Vagina (tissue), 2 donors: ENCODE measurements around the gene EHMT1. TPM values are rescaled to one million over a fixed set of nuclear protein-coding genes. Genes with fewer than 3 reads are reported as not detected.
A peak's percentile ranks its signal among the peaks of the same experiment; 100 is the strongest.

Source experiments
- DNase-seq, 2 donors: peaks; one replicate each; pipeline ENCODE4 v3.0.0-alpha.2; 2017; ENCODE audit errors: extremely low spot score in 2 of 2
- H3K27ac ChIP-seq: fragments of 200-600 bp; sonication (generic); one replicate; pipeline ENCODE4 v1.5.1; 2019
- H3K27me3 ChIP-seq: fragments of 200-600 bp; sonication (generic); one replicate; pipeline ENCODE4 v1.5.1; 2019
- H3K36me3 ChIP-seq, 2 donors: fragments of 200-600 bp; sonication (generic); one replicate each; pipeline ENCODE4 v1.5.1; 2017 to 2019
- H3K4me1 ChIP-seq: fragments of 200-600 bp; sonication (generic); one replicate; pipeline ENCODE4 v1.5.1; 2019
- H3K4me3 ChIP-seq, 2 donors: fragments of 200-600 bp; sonication (generic); 1 replicate in 1 of 2; 2 replicates in 1 of 2; pipeline ENCODE4 v1.5.1; 2016 to 2019
- H3K9me3 ChIP-seq: fragments of 200-600 bp; sonication (generic); one replicate; pipeline ENCODE4 v1.5.1; 2019
- POLR2A ChIP-seq, 2 donors: fragments of 450-650 bp; IDR thresholded peaks; one replicate each; pipeline ENCODE4 v1.6.1; 2017; ENCODE audit warnings: antibody characterized with exemption in 2 of 2, mild to moderate bottlenecking in 2 of 2, moderate library complexity in 2 of 2
- POLR2AphosphoS5 ChIP-seq, 2 donors: sonication (generic); formaldehyde crosslinking; IDR thresholded peaks; one replicate each; pipeline ENCODE4 v1.9.0; 2017; ENCODE audit warnings: antibody characterized with exemption in 2 of 2, mild to moderate bottlenecking in 2 of 2, low read depth in 1 of 2; ENCODE audit not compliant: insufficient read depth in 1 of 2
- intact Hi-C: fragments of 100-400 bp; cut with DNase I; formaldehyde crosslinking; loops from one replicate; pipeline ENCODE4 v1.15.1; 2023
- total RNA-seq: library from RNA; depleted of rRNA; stranded (reverse); fragments of >200 nt; gene quantifications from one replicate; pipeline ENCODE4 v1.2.3, GENCODE V29; 2016
- TF ChIP-seq, protein P1 (sequence below), 3 experiments: fragments of 450-650 bp in 2 of 3; fragments of 200-600 bp in 1 of 3; sonication (generic) in 1 of 3; IDR thresholded peaks; one replicate each; pipeline ENCODE4 v1.5.1; 2017 to 2019; ENCODE audit warnings: antibody characterized with exemption in 3 of 3, mild to moderate bottlenecking in 2 of 3, moderate library complexity in 2 of 3

Gene EHMT1
- total RNA-seq, 1 donor from 2014 or later = 65.8 TPM

GRCh38 chr9:137781906-137782585, 163.2 kb downstream of the EHMT1 start:
- H3K27me3 ChIP-seq = no peaks in the 10 kb centered on the region
- H3K4me3 ChIP-seq = no peak overlapping the region
- intact Hi-C loops = no loop called here
- no peaks in the 10 kb centered on the region for H3K4me1 ChIP-seq
- H3K9me3 ChIP-seq = no peaks in the 10 kb centered on the region
- no peak overlapping the region for H3K27ac ChIP-seq
- peaks cover 0 to 63% of the 10 kb centered on the region in 2 donors for H3K36me3 ChIP-seq
- TF ChIP-seq POLR2AphosphoS5 (IDR thresholded peaks at IDR 0.05; ENCODE audit: insufficient read depth in 1 of 2, low read depth in 1 of 2) (no peak), POLR2A (IDR thresholded peaks at IDR 0.05) (no peak)
- TF ChIP-seq, protein P1, sequence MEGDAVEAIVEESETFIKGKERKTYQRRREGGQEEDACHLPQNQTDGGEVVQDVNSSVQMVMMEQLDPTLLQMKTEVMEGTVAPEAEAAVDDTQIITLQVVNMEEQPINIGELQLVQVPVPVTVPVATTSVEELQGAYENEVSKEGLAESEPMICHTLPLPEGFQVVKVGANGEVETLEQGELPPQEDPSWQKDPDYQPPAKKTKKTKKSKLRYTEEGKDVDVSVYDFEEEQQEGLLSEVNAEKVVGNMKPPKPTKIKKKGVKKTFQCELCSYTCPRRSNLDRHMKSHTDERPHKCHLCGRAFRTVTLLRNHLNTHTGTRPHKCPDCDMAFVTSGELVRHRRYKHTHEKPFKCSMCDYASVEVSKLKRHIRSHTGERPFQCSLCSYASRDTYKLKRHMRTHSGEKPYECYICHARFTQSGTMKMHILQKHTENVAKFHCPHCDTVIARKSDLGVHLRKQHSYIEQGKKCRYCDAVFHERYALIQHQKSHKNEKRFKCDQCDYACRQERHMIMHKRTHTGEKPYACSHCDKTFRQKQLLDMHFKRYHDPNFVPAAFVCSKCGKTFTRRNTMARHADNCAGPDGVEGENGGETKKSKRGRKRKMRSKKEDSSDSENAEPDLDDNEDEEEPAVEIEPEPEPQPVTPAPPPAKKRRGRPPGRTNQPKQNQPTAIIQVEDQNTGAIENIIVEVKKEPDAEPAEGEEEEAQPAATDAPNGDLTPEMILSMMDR (IDR thresholded peaks at IDR 0.05) = no peak
- DNase-seq = no peak

- no peaks in the 10 kb centered on the region for H3K9me3 ChIP-seq
- no peak overlapping the region for H3K4me3 ChIP-seq
- no peaks in the 10 kb centered on the region for H3K27me3 ChIP-seq
- intact Hi-C loops = no loop called here
- H3K4me1 ChIP-seq = no peaks in the 10 kb centered on the region
- no peak overlapping the region for H3K27ac ChIP-seq
- peaks cover 0 to 64% of the 10 kb centered on the region in 2 donors for H3K36me3 ChIP-seq
- no peak for DNase-seq
- TF ChIP-seq POLR2AphosphoS5 (IDR thresholded peaks at IDR 0.05; ENCODE audit: insufficient read depth in 1 of 2, low read depth in 1 of 2) = no peak
- no peak for TF ChIP-seq POLR2A (IDR thresholded peaks at IDR 0.05)
- TF ChIP-seq, protein P1 (IDR thresholded peaks at IDR 0.05) = no peak
Measured at GRCh38 chr9:137783521-137783920, 164.7 kb downstream of the EHMT1 start.

DNA sequence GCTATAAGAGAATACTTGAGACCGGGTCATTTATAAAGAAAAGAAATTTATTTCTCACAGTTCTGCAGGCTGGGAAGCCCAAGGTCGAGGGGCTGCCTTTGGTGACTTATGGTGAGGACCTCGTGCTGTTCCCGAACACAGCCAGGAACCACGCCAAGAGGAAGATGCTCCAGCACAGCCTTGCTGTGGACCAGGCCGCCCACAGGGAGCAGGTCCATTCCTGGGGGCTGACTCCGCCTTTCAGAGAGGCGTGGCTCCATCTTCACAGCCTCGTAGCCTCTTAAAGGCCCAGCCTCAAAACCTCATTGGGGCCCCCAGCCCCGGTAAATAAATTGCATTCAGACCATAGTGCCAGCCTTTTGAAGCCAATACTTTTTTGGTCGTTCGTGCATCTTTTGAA, 165.2 kb downstream of the EHMT1 start:
- Histone ChIP-seq H3K4me1 (no peaks in the 10 kb centered on the region), H3K27ac (no peak overlapping the region), H3K36me3 (peaks cover 0 to 58% of the 10 kb centered on the region in 2 donors), H3K9me3 (no peaks in the 10 kb centered on the region), H3K27me3 (no peaks in the 10 kb centered on the region), H3K4me3 (no peak overlapping the region)
- intact Hi-C loops = no loop called here
- TF ChIP-seq POLR2A (IDR thresholded peaks at IDR 0.05) = no peak
- TF ChIP-seq, protein P1 (IDR thresholded peaks at IDR 0.05) = no peak
- no peak for DNase-seq

GRCh38 chr9:137784641-137785513, 166.1 kb downstream of the EHMT1 start:
- DNase-seq = peak in 1 of 2 donors; percentile 91
- Histone ChIP-seq H3K27me3 (no peaks in the 10 kb centered on the region), H3K4me3 (no peak overlapping the region), H3K4me1 (no peaks in the 10 kb centered on the region), H3K27ac (no peak overlapping the region), H3K36me3 (peaks cover 0 to 50% of the 10 kb centered on the region in 2 donors), H3K9me3 (no peaks in the 10 kb centered on the region)
- intact Hi-C loops = no loop called here
- TF ChIP-seq POLR2AphosphoS5 (IDR thresholded peaks at IDR 0.05; ENCODE audit: insufficient read depth in 1 of 2, low read depth in 1 of 2) = no peak
- no peak for TF ChIP-seq POLR2A (IDR thresholded peaks at IDR 0.05)
- TF ChIP-seq, protein P1 (IDR thresholded peaks at IDR 0.05) = no peak
